ENCODE results near the gene KMT2C. TPM values are rescaled to one million over a fixed set of nuclear protein-coding genes. Genes with fewer than 3 reads are reported as not detected.

KMT2C gene
- total and polyA plus RNA-seq, 10 of the 15 experiments (the other 5 are each of a cell fraction or from before 2014, with no cell fraction given): 3.3 to 45.2 (median 19.2) TPM

- no peak for TF ChIP-seq BCLAF1 (IDR thresholded peaks at IDR 0.05)
- TF ChIP-seq BHLHE40 (IDR thresholded peaks at IDR 0.05; ENCODE audit: borderline replicate concordance in 1 of 2, low read depth in 2 of 2, low read length in 1 of 2): peak; percentile 76 to 83
- TF ChIP-seq NR2F1 (conservative IDR thresholded peaks at IDR 0.05): peak; percentile 75
- no peak for TF ChIP-seq CEBPZ (IDR thresholded peaks at IDR 0.05; ENCODE audit: low read depth, low read length)
- no peak for TF ChIP-seq KLF5 (IDR thresholded peaks at IDR 0.05; ENCODE audit: partially characterized antibody)
- no peak for TF ChIP-seq NR2C1 (IDR thresholded peaks at IDR 0.05)
- TF ChIP-seq CREB1 (IDR thresholded peaks at IDR 0.05; ENCODE audit: low read depth): peak; percentile 68; the same call in 1 of the 2 replicates
- peak; percentile 85; the same call in 1 of the 2 replicates for TF ChIP-seq ZNF217 (IDR thresholded peaks at IDR 0.05)
- TF ChIP-seq NKRF (conservative IDR thresholded peaks at IDR 0.05): no peak
- TF ChIP-seq MYC (IDR thresholded peaks at IDR 0.05; ENCODE audit: insufficient read depth, insufficient read length, insufficient replicate concordance, low read length, severe bottlenecking): no peak
- TF ChIP-seq NRF1 (conservative IDR thresholded peaks at IDR 0.05; ENCODE audit: low read depth, low read length): no peak
- TF ChIP-seq BCL11A (IDR thresholded peaks at IDR 0.05; ENCODE audit: low read depth, low read length): peak; percentile 91
- no peak for TF ChIP-seq RFX5 (IDR thresholded peaks at IDR 0.05; ENCODE audit: low read depth, low read length)
- TF ChIP-seq MEF2B (IDR thresholded peaks at IDR 0.05; ENCODE audit: partially characterized antibody, poor library complexity, severe bottlenecking): peak; percentile 98
- TF ChIP-seq E2F8 (IDR thresholded peaks at IDR 0.05; ENCODE audit: low read depth, partially characterized antibody): no peak
- TF ChIP-seq ESRRA (IDR thresholded peaks at IDR 0.05; ENCODE audit: low read length): no peak
- peak; percentile 86 for TF ChIP-seq ATF7 (IDR thresholded peaks at IDR 0.05; ENCODE audit: low read depth)
- peak; percentile 73; the same call in 1 of the 2 replicates for TF ChIP-seq PAX5 (IDR thresholded peaks at IDR 0.05; ENCODE audit: borderline replicate concordance, low read depth, low read length)
These were observed 276.8 kb downstream of the KMT2C start (continued) for GRCh38 chr7:152158801-152159587.

Measured in GM12878 (cell line).